GM12878 (cell line): ENCODE measurements around the gene SEMA7A. TPM values are rescaled to one million over a fixed set of nuclear protein-coding genes. Genes with fewer than 3 reads are reported as not detected.

Experiments used
- ATAC-seq: fragments of 200-7000 bp; cut with Tn5 transposase; 3 replicates; pipeline ENCODE4 v1.9.1; 2020; ENCODE audit warnings: mild to moderate bottlenecking, moderate library complexity
- BruUV-seq: library from RNA; stranded (reverse); fragments of 400-500 nt; replicated peaks from 2 replicates; lab custom pipeline; 2021; lab: Mats Ljungman, UMichigan
- CTCF ChIA-PET: fragments of 300-600 bp; sonication (Branson Sonifier 250); formaldehyde crosslinking; extraction: SDS; loops from one replicate; lab custom pipeline; 2021; ENCODE audit warnings: inconsistent platforms; lab: Yijun Ruan, JAX
- POLR2A ChIA-PET: fragments of 350-600 bp; formaldehyde crosslinking; extraction: SDS; loops from one replicate; lab custom pipeline; 2021; ENCODE audit warnings: inconsistent platforms; lab: Charles Lee
- RAD21 ChIA-PET: fragments of 300-600 bp; sonication (Branson Sonifier 250); formaldehyde crosslinking; loops from one replicate; lab custom pipeline; 2023; ENCODE audit warnings: antibody characterized with exemption; ENCODE audit not compliant: unreplicated experiment; lab: Charles Lee
- SMC1A ChIA-PET: fragments of 300-600 bp; sonication (Branson Sonifier 250); formaldehyde crosslinking; loops from one replicate; lab custom pipeline; 2023; ENCODE audit not compliant: unreplicated experiment, uncharacterized antibody; lab: Charles Lee
- DNase-seq: peaks from one replicate; pipeline ENCODE4 v3.0.0-alpha.2; 2011; ENCODE audit warnings: low read depth, low spot score
- FAIRE-seq: peaks from 3 replicates; lab custom pipeline; 2011; peaks lifted over from hg19 to GRCh38; lab: Jason Lieb, UNC
- H2AFZ ChIP-seq: 2 replicates; pipeline ENCODE4 v1.6.0; 2011; ENCODE audit warnings: low read depth, low read length, control low read depth; ENCODE audit not compliant: control insufficient read depth
- H3K27ac ChIP-seq: 2 replicates; pipeline ENCODE4 v1.5.1; 2011; ENCODE audit warnings: control low read depth; ENCODE audit not compliant: control insufficient read depth, insufficient read depth
- H3K27me3 ChIP-seq, 2 experiments: replicated peaks in 1 of 2; 2 replicates each; pipeline versions ENCODE4 v1.6.0 to v1.6.1; 2011; ENCODE audit warnings: low read length in 1 of 2; ENCODE audit not compliant: control insufficient read depth in 2 of 2, insufficient read depth in 2 of 2
- H3K36me3 ChIP-seq, 2 experiments: 2 replicates each; pipeline ENCODE4 v1.5.1; 2011; ENCODE audit warnings: low read length in 1 of 2; ENCODE audit not compliant: control insufficient read depth in 2 of 2, insufficient read depth in 2 of 2
- H3K4me1 ChIP-seq: 2 replicates; pipeline ENCODE4 v1.6.1; 2011; ENCODE audit warnings: mild to moderate bottlenecking, low read length, moderate library complexity, mixed read lengths; ENCODE audit not compliant: control insufficient read depth, insufficient read depth
- H3K4me2 ChIP-seq: 2 replicates; pipeline ENCODE4 v1.6.0; 2011; ENCODE audit warnings: control low read depth; ENCODE audit not compliant: control insufficient read depth, insufficient read depth
- H3K4me3 ChIP-seq: fragments of 200-600 bp; sonication (generic); 2 replicates; pipeline ENCODE4 v1.5.1; 2016
- H3K79me2 ChIP-seq: 2 replicates; pipeline ENCODE4 v1.6.0; 2011; ENCODE audit warnings: low read length; ENCODE audit not compliant: control insufficient read depth, insufficient read depth
- H3K9ac ChIP-seq: 2 replicates; pipeline ENCODE4 v1.8.0; 2011; ENCODE audit warnings: low read length, control low read depth, mixed read lengths; ENCODE audit not compliant: control insufficient read depth, insufficient read depth
- H3K9me3 ChIP-seq: replicated peaks from 3 replicates; pipeline ENCODE4 v1.5.1; 2011; ENCODE audit warnings: mild to moderate bottlenecking, low read length; ENCODE audit not compliant: control insufficient read depth, insufficient read depth
- H4K20me1 ChIP-seq: 2 replicates; pipeline ENCODE4 v1.6.0; 2011; ENCODE audit not compliant: control insufficient read depth, insufficient read depth
- ASH2L ChIP-seq: fragments of 300-600, 200-600 bp; sonication (generic); IDR thresholded peaks from 2 replicates; pipeline ENCODE4 v1.6.1; 2017; ENCODE audit warnings: low read depth, mild to moderate bottlenecking, borderline replicate concordance
- POLR2A ChIP-seq: IDR thresholded peaks from 2 replicates; pipeline ENCODE4 v1.6.1; 2011; ENCODE audit warnings: low read depth, mild to moderate bottlenecking, low read length
- RBBP5 ChIP-seq: fragments of 200-600 bp; sonication (generic); conservative IDR thresholded peaks from 2 replicates; pipeline ENCODE4 v1.6.1; 2016
- TCF12 ChIP-seq: IDR thresholded peaks from 2 replicates; pipeline ENCODE4 v1.6.1; 2011; ENCODE audit warnings: low read depth, mild to moderate bottlenecking, low read length
- ZNF622 ChIP-seq: fragments of 450-650 bp; IDR thresholded peaks from 2 replicates; pipeline ENCODE4 v1.6.1; 2017; ENCODE audit warnings: mild to moderate bottlenecking, inconsistent platforms
- WGBS: methylation state at CpG from one replicate; pipeline ENCODE4 v1.1.6; 2016; ENCODE audit warnings: low lambda C conversion rate; ENCODE audit not compliant: insufficient replicate concordance, insufficient coverage; ENCODE audit errors: missing lambda C conversion rate; 5-methylcytosine and 5-hydroxymethylcytosine counted together
- in situ Hi-C: fragments of 300-500 bp; cut with MboI; formaldehyde crosslinking; loops from 9 replicates; pipeline ENCODE4 v1.14.3; 2018; ENCODE audit warnings: mixed read lengths
- intact Hi-C: fragments of 100-400 bp; cut with micrococcal nuclease; formaldehyde crosslinking; loops from one replicate; pipeline ENCODE4 v1.14.2; 2022; ENCODE audit not compliant: unreplicated experiment
- polyA plus RNA-seq, 11 experiments: library from polyadenylated mRNA; depleted of rRNA in 4 of 11; unstranded in 6 of 11; stranded (reverse) in 5 of 11; fragments of >200 nt; fragmentation: Nextera tagmentation in 4 of 11; fragmentation: Illumina TruSeq in 1 of 11; extraction: Ambion mirVana in 4 of 11; extraction: Trizol in 1 of 11; gene quantifications; 1 replicate in 1 of 11; 2 replicates in 10 of 11; pipeline versions ENCODE4 v1.2.1 to v1.2.3, GENCODE V29; 2011 to 2016; ENCODE audit warnings: inconsistent platforms in 2 of 11, missing spikeins in 2 of 11, low read depth in 1 of 11
- total RNA-seq, 4 experiments: library from RNA; depleted of rRNA in 3 of 4; stranded (reverse); fragments of >200 nt in 3 of 4; fragmentation: Illumina TruSeq in 1 of 4; extraction: Trizol in 1 of 4; gene quantifications; 2 replicates each; pipeline versions ENCODE4 v1.2.1 to v1.2.3, GENCODE V29; 2013 to 2021
- TF ChIP-seq, protein P1 (sequence below): IDR thresholded peaks from 2 replicates; pipeline ENCODE4 v1.6.1; 2012; ENCODE audit warnings: low read depth, low read length, improper control_type of control experiment

Gene SEMA7A
- total and polyA plus RNA-seq, 10 of the 15 experiments (the other 5 are each of a cell fraction or from before 2014, with no cell fraction given) = 0.08 to 112 (median 53.5) TPM

DNA sequence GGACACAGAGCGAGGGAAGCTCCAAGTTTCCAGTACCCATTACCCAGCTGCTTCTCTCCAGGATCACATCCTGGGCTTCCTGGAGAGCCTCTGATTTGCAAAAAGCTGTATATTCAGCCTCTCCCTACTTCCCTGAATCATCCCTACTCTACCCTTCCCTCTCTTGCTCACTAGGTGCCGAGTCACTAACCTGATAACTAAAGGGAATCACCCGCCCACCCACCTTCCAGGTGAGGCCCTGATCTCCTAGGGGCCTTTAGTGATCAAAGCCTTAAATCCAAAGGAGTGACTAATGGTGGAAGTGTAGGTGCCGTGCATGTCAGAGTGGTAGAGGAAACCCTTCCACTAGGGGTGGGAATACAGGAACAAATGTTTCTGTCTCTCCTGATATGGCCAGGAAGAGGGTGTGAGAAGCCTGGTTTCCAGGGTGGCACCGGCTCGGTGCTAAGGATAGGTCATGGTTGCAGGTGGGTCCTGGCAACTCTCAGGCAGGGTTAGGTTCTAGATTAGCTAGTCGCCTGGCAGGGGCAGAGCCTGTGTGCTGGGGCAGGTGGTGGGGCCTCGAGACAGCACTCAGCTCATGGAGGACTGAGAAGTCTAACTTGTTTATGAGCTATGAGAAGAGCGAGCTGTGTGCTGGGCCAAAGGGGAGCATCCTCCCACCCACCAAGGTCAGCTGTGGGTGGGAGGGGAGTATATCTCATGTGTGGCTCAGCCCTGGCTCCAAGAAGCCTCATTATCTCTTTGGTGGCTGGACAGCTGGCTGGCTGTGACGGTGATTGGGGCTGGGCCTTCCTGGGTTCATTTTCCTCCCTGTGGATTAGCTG, 10.1 kb downstream of the SEMA7A start:
- H3K4me1 ChIP-seq = peaks cover 87% of the 10 kb centered on the region
- ChIA-PET SMC1A (interaction anchor here (0.7 to 9.3 kb wide), 4 partner anchors 21 to 117 kb away, joined by 4 to 82 read pairs (median 4); partner anchors contain the start of gene ARID3B), POLR2A (interaction anchor here (0.7 to 16.6 kb wide), 5 partner anchors 10 to 39 kb away, joined by 3 to 325 read pairs (median 4); partner anchors contain the start of gene SEMA7A), RAD21 (interaction anchor here (0.8 to 24.4 kb wide), 5 partner anchors 8 to 48 kb away, joined by 3 to 496 read pairs (median 6); no protein-coding TSS in a partner anchor), CTCF (interaction anchor here (0.7 to 16.9 kb wide), 5 partner anchors 8 to 316 kb away, joined by 3 to 187 read pairs (median 3); no protein-coding TSS in a partner anchor)
- in situ Hi-C loops = no loop called here
- 16% methylated on average over 10 of the region's 10 CpGs for WGBS
- no peak for DNase-seq
- intact Hi-C loops = no loop called here
- H4K20me1 ChIP-seq = peaks cover 50% of the 10 kb centered on the region
- no peaks in the 10 kb centered on the region for H3K27me3 ChIP-seq
- peak overlapping the region; percentile 97 for H3K4me2 ChIP-seq
- peak overlapping the region; percentile 98 for H3K4me3 ChIP-seq
- TF ChIP-seq TCF12 (no peak), ZNF622 (no peak), POLR2A (peak; percentile 55; the same call in 1 of the 2 replicates), ASH2L (no peak), RBBP5 (no peak)
- TF ChIP-seq, protein P1, sequence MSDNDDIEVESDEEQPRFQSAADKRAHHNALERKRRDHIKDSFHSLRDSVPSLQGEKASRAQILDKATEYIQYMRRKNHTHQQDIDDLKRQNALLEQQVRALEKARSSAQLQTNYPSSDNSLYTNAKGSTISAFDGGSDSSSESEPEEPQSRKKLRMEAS = no peak
- ATAC-seq = peak; percentile 3; the same call in 2 of the 3 replicates
- H2AFZ ChIP-seq = no peak overlapping the region
- no TSS peak for BruUV-seq
- H3K27ac ChIP-seq = peak overlapping the region; percentile 49
- peaks cover 26 to 34% of the 10 kb centered on the region in 2 experiments; a peak in 3 of 4 replicates for H3K36me3 ChIP-seq
- FAIRE-seq = no peak
- peak overlapping the region; percentile 59 for H3K9ac ChIP-seq
- H3K9me3 ChIP-seq = no peaks in the 10 kb centered on the region
- H3K79me2 ChIP-seq = peaks cover 100% of the 10 kb centered on the region
